HG02885 (cell line): ENCODE measurements around the gene POC1B.

ENCODE experiments used
- ATAC-seq: cut with Tn5 transposase; IDR thresholded peaks from one replicate; pipeline ENCODE4 v1.9.1; 2021; ENCODE audit warnings: mild to moderate bottlenecking; ENCODE audit not compliant: unreplicated experiment, poor library complexity

POC1B gene

GRCh38 chr12:89427508-89428156, 98.2 kb downstream of the POC1B start:
- ATAC-seq, result peak; percentile 94

GRCh38 chr12:89424846-89425245, 101.0 kb downstream of the POC1B start:
- ATAC-seq, result no peak

GRCh38 chr12:89424389-89424788, 101.5 kb downstream of the POC1B start:
- no peak for ATAC-seq

GRCh38 chr12:89421092-89421835, 104.6 kb downstream of the POC1B start:
- no peak for ATAC-seq

- ATAC-seq, result no peak
These were observed 107.5 kb downstream of the POC1B start for GRCh38 chr12:89418228-89418910.

- no peak for ATAC-seq
These were observed 108.4 kb downstream of the POC1B start for GRCh38 chr12:89417246-89417977.

- no peak for ATAC-seq
These were observed 109.6 kb downstream of the POC1B start for GRCh38 chr12:89416049-89416792.

GRCh38 chr12:89414851-89415250, 111.0 kb downstream of the POC1B start:
- no peak for ATAC-seq

GRCh38 chr12:89414322-89414721, 111.5 kb downstream of the POC1B start:
- ATAC-seq, result no peak

GRCh38 chr12:89413234-89413633, 112.6 kb downstream of the POC1B start:
- ATAC-seq, result no peak

GRCh38 chr12:89412665-89413064, 113.2 kb downstream of the POC1B start:
- ATAC-seq, result no peak

- ATAC-seq, result no peak
These were observed 114.0 kb downstream of the POC1B start for GRCh38 chr12:89411846-89412245.

GRCh38 chr12:89411234-89411633, 114.6 kb downstream of the POC1B start:
- ATAC-seq, result no peak

GRCh38 chr12:89405626-89406345, 120.1 kb downstream of the POC1B start:
- ATAC-seq, result no peak

- ATAC-seq, result no peak
These were observed 124.3 kb downstream of the POC1B start for GRCh38 chr12:89401433-89402058.

GRCh38 chr12:89400415-89400814, 125.4 kb downstream of the POC1B start:
- no peak for ATAC-seq

- ATAC-seq, result no peak
These were observed 130.1 kb downstream of the POC1B start for GRCh38 chr12:89395712-89396111.

GRCh38 chr12:89393551-89394121, 132.2 kb downstream of the POC1B start:
- no peak for ATAC-seq

GRCh38 chr12:89392391-89392790, 133.5 kb downstream of the POC1B start:
- no peak for ATAC-seq
